Measurements from ENCODE around the gene SMAD4. TPM values are rescaled to one million over a fixed set of nuclear protein-coding genes. Genes with fewer than 3 reads are reported as not detected.
A peak's percentile ranks its signal among the peaks of the same experiment; 100 is the strongest.

The SMAD4 gene
- total RNA-seq, 2 donors from 2014 or later, result 214 to 225 TPM

DNA sequence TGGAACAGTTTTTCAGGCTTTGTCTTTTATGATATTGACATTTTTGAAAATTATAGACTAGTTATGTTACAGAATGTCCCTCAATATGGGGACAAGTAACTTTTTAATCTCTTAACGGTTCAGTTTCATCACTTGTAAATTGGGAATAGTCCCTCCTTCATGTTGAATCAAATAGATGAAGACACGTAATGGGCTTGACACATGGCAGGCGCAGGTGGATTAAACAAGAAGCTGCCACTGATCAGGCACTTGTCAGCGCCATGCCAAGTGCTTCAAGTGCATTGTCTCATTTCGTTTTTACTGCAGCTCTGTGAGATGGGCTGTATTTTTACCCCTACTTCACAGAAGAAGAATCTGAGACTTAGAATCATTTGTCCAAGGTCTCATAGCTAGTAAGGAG lies 9.5 kb upstream of the SMAD4 start:
- TF ChIP-seq, protein P1, sequence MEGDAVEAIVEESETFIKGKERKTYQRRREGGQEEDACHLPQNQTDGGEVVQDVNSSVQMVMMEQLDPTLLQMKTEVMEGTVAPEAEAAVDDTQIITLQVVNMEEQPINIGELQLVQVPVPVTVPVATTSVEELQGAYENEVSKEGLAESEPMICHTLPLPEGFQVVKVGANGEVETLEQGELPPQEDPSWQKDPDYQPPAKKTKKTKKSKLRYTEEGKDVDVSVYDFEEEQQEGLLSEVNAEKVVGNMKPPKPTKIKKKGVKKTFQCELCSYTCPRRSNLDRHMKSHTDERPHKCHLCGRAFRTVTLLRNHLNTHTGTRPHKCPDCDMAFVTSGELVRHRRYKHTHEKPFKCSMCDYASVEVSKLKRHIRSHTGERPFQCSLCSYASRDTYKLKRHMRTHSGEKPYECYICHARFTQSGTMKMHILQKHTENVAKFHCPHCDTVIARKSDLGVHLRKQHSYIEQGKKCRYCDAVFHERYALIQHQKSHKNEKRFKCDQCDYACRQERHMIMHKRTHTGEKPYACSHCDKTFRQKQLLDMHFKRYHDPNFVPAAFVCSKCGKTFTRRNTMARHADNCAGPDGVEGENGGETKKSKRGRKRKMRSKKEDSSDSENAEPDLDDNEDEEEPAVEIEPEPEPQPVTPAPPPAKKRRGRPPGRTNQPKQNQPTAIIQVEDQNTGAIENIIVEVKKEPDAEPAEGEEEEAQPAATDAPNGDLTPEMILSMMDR (IDR thresholded peaks at IDR 0.05), result no peak
- peak; percentile 64 for TF ChIP-seq POLR2AphosphoS5 (IDR thresholded peaks at IDR 0.05)
- 65% methylated on average over 5 of the region's 5 CpGs for WGBS

DNA sequence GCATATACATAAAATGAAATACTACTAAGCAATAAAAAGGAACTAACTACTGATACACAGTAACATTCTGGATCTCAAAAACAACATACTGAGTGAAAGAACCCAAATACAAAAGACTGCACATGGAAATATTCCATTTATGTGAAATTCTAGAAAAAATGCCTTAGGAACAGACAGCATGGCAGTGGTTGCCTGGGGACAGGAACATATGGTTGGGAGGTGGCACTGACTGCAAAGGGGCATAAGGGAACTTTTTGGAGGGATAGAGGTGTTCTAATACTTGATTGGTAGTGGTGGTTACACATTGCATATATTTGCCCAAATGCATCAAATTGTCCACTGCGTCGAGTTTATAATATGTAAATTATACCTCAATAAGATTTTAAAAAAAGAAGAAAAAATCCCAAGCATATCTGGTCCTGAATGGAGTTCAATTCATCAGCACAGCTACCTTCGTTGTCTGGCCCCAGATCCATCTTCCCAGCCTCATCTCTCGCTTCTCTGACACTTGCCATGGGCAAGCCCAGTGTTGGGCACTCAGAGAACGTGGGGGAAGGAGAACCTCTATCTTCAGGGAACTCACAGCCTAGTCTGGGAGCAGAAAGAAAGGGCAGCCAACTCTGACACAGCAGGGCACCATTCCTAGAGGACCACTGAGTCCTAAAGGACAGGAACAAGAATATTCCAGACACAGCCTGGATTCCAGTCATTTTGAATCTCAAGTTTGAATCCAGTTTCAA lies 8.6 kb upstream of the SMAD4 start:
- H3K36me3 ChIP-seq, result no peaks in the 10 kb centered on the region
- no peaks in the 10 kb centered on the region for H3K4me1 ChIP-seq (replicated peaks)
- 94% methylated on average over 5 of the region's 5 CpGs for WGBS
- H3K4me3 ChIP-seq, result no peak overlapping the region
- no peaks in the 10 kb centered on the region for H3K9me3 ChIP-seq
- peak overlapping the region in 1 of 2 donors; percentile 7 for H3K27ac ChIP-seq
- intact Hi-C loops (cut with DNase I), result no loop called here
- no peak for DNase-seq (ENCODE audit: low spot score)
- no peaks in the 10 kb centered on the region for H3K27me3 ChIP-seq (replicated peaks; ENCODE audit: insufficient read depth)
- TF ChIP-seq POLR2A (IDR thresholded peaks at IDR 0.05), result no peak
- TF ChIP-seq, protein P1 (IDR thresholded peaks at IDR 0.05), result no peak
- TF ChIP-seq POLR2AphosphoS5 (IDR thresholded peaks at IDR 0.05), result no peak

More for the DNA sequence above, 9.5 kb upstream of the SMAD4 start:
- no peak for DNase-seq (ENCODE audit: low spot score)
- no peak overlapping the region for H3K4me3 ChIP-seq
- no peaks in the 10 kb centered on the region for H3K27me3 ChIP-seq (replicated peaks; ENCODE audit: insufficient read depth)
- H3K4me1 ChIP-seq (replicated peaks), result no peaks in the 10 kb centered on the region
- peak overlapping the region; percentile 7 to 11 for H3K27ac ChIP-seq
- no peaks in the 10 kb centered on the region for H3K9me3 ChIP-seq
- intact Hi-C loops (cut with DNase I), result no loop called here
- no peaks in the 10 kb centered on the region for H3K36me3 ChIP-seq

DNA sequence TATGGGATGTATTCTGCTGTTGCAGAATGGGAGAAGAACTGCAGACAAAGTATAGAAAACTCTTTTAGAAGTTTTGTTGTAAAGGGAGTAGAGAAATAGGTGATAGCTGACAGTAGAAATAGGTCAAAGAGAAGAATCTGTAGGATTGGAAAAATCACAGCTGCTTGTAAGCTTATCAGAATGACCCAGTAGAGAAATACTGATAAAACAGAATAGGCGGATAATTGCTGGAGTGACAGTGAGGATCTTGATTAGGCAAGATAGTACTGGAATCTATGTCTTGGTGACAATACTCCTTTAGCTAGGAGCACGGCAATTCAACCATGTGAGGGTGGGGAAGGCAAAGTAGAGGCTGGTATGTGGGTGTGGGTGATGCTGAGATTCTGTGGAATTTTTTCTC lies 4.5 kb upstream of the SMAD4 start:
- Histone ChIP-seq H3K27ac (no peak overlapping the region), H3K9me3 (no peaks in the 10 kb centered on the region), H3K36me3 (no peaks in the 10 kb centered on the region), H3K4me1 (replicated peaks) (peaks cover 9% of the 10 kb centered on the region), H3K27me3 (replicated peaks; ENCODE audit: insufficient read depth) (no peaks in the 10 kb centered on the region), H3K4me3 (no peak overlapping the region)
- DNase-seq (ENCODE audit: low spot score), result no peak
- TF ChIP-seq, protein P1 (IDR thresholded peaks at IDR 0.05), result no peak
- no peak for TF ChIP-seq POLR2AphosphoS5 (IDR thresholded peaks at IDR 0.05)
- no peak for TF ChIP-seq POLR2A (IDR thresholded peaks at IDR 0.05)
- intact Hi-C loops (cut with DNase I), result no loop called here
- 91% methylated on average over 2 of the region's 2 CpGs for WGBS

DNA sequence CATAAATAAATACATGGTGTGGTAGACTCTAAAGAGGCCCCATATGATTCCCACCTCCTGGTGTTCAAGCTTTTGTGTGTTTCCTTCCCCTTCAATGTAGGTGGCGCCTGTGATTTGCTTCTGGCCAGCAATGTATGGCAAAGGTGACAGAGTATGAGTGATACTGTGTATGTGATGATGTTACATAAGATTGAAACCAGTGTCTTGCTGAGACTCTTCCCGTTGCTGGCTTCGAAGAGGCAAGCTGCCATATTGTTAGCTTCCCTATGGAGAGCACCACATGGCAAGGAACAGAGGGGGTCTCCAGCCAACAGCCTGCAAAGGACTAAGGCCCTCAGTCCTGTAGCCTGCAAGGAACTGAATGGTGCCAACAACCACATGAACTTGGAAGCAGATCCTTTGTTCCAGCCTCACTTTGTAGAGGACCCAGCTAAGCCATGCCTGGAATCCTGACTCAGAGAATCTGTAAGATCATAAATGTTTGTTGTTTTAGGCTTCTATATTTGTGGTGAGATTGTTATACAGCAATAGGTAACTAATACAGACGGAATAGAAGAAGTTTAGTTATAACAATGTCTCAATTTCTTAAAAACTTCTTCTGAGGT lies 1.7 kb upstream of the SMAD4 start:
- Histone ChIP-seq H3K4me1 (replicated peaks) (peaks cover 9% of the 10 kb centered on the region), H3K9me3 (no peaks in the 10 kb centered on the region), H3K27ac (no peak overlapping the region), H3K4me3 (no peak overlapping the region), H3K27me3 (replicated peaks; ENCODE audit: insufficient read depth) (no peaks in the 10 kb centered on the region), H3K36me3 (no peaks in the 10 kb centered on the region)
- TF ChIP-seq POLR2A (IDR thresholded peaks at IDR 0.05) (no peak), POLR2AphosphoS5 (IDR thresholded peaks at IDR 0.05) (no peak)
- TF ChIP-seq, protein P1 (IDR thresholded peaks at IDR 0.05), result no peak
- WGBS, result 92% methylated on average over 4 of the region's 4 CpGs
- intact Hi-C loops (cut with DNase I), result no loop called here
- DNase-seq (ENCODE audit: low spot score), result no peak

DNA sequence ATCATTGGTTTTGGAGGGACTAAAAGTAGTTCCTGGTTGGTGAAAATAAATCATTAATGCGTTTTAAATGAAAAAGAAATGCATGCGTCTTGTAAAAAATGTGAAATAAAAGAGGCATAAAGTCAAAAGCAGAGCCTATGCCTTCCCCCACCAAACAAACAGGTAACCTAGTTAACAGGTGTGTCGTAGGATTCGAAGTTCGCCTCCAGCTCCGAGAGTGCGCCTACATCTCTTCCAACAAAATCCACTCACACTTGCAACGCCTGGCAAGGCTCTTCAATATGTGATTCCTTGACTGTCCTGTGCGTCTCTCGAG lies 677 bp upstream of the SMAD4 start:
- Histone ChIP-seq H3K36me3 (no peaks in the 10 kb centered on the region), H3K27ac (peak overlapping the region; percentile 99 to 100), H3K27me3 (replicated peaks; ENCODE audit: insufficient read depth) (no peaks in the 10 kb centered on the region), H3K4me1 (replicated peaks) (peaks cover 9% of the 10 kb centered on the region), H3K4me3 (peak overlapping the region; percentile 61 to 91), H3K9me3 (no peaks in the 10 kb centered on the region)
- 8% methylated on average over 10 of the region's 10 CpGs for WGBS
- TF ChIP-seq, protein P1 (IDR thresholded peaks at IDR 0.05), result peak in 1 of 4 experiments; percentile 25
- no peak for TF ChIP-seq POLR2A (IDR thresholded peaks at IDR 0.05)
- no peak for DNase-seq (ENCODE audit: low spot score)
- intact Hi-C loops (cut with DNase I), result no loop called here
